ENCODE results near the gene KCNJ5.

KCNJ5 gene

DNA sequence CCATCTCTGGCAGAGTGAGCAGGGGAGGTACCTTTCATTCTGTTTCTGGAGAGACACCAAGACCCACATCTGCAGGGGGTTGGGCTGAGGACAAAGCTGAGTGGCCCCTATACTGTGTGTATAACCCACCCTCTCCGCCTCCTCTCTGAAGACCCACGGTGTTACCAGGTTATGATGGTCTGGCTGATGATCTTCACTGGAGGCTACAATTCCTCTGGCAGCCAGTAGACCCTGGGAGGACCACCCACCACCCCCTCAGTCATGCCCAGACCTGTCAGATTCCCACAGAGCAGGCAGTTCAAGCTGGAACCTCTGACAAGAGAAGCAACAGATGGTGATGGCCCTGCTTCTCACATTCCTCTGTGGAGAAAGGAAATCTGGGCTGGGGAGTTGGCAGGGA, 12.7 kb upstream of the KCNJ5 start:
- DNase-seq: no peak
- no peak overlapping the region for H2AK5ac ChIP-seq (ENCODE audit: low read length, severe bottlenecking)
- no peak overlapping the region for H3K18ac ChIP-seq (ENCODE audit: low read depth in 1 of 2, low read length in 2 of 2)
- no peak overlapping the region for H2BK120ac ChIP-seq (ENCODE audit: low read depth, low read length)
- H3K79me1 ChIP-seq (replicated peaks; ENCODE audit: low read length, poor library complexity, severe bottlenecking): no peaks in the 10 kb centered on the region
- H2BK12ac ChIP-seq (ENCODE audit: low read length in 2 of 2): no peak overlapping the region
- H3K36me3 ChIP-seq (ENCODE audit: control insufficient read depth in 1 of 2, insufficient read depth in 2 of 2, low read depth in 1 of 2, low read length in 2 of 2): no peaks in the 10 kb centered on the region
- WGBS: 83% methylated on average over 2 of the region's 2 CpGs
- H3K4ac ChIP-seq (ENCODE audit: low read depth in 1 of 2, low read length in 2 of 2): no peak overlapping the region
- no peak overlapping the region for H3K23ac ChIP-seq (ENCODE audit: low read length in 2 of 2)
- no peaks in the 10 kb centered on the region for H3K4me1 ChIP-seq (ENCODE audit: control insufficient read depth, insufficient read depth, low read depth, low read length)
- no peak overlapping the region for H2AFZ ChIP-seq (ENCODE audit: low read depth, low read length)
- no peak overlapping the region for H3K4me2 ChIP-seq (ENCODE audit: low read length, poor library complexity, severe bottlenecking)
- peaks cover 64 to 79% of the 10 kb centered on the region in 2 experiments for H3K27me3 ChIP-seq (ENCODE audit: control insufficient read depth in 1 of 2, insufficient read depth in 1 of 2, low read length in 2 of 2)
- H3K9me3 ChIP-seq (ENCODE audit: control insufficient read depth, low read length): no peaks in the 10 kb centered on the region
- no peak overlapping the region for H2BK5ac ChIP-seq (ENCODE audit: low read depth, low read length, poor library complexity, severe bottlenecking)
- H4K8ac ChIP-seq (ENCODE audit: low read length): no peak overlapping the region
- H3K4me3 ChIP-seq (ENCODE audit: insufficient read depth in 1 of 2, low read depth in 1 of 2, low read length in 2 of 2): no peak overlapping the region
- H2BK15ac ChIP-seq (ENCODE audit: low read depth, poor library complexity, severe bottlenecking): no peak overlapping the region
- H3K27ac ChIP-seq (ENCODE audit: low read length, poor library complexity, severe bottlenecking): no peak overlapping the region
- no peak overlapping the region for H4K91ac ChIP-seq (ENCODE audit: low read length)
- H3K14ac ChIP-seq (ENCODE audit: low read length in 2 of 2): no peak overlapping the region
- H3K9ac ChIP-seq (ENCODE audit: low read length): no peak overlapping the region

DNA sequence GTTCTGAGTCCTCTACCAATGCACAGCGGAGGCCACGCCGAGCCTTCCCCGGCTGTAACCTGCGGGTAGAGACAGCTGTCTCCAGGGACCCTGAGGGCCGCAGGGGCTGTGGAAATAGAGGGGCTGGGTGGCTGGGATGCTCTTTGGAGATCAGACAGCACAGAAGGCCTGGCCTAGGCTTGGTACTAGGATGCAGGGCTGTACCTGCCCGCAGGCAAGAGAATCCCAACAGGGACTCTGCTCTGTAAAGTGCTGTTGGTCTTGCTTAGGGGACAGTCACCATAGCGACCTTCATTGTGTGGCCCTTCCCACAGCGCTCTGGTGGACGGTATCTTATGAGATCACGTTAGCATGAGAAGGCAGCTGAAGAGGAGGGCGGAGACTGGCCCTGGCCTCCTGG, 11.3 kb upstream of the KCNJ5 start:
- Histone ChIP-seq H2BK12ac (ENCODE audit: low read length in 2 of 2) (no peak overlapping the region), H4K91ac (ENCODE audit: low read length) (no peak overlapping the region), H3K27ac (ENCODE audit: low read length, poor library complexity, severe bottlenecking) (no peak overlapping the region), H3K4me1 (ENCODE audit: control insufficient read depth, insufficient read depth, low read depth, low read length) (no peaks in the 10 kb centered on the region), H2AK5ac (ENCODE audit: low read length, severe bottlenecking) (no peak overlapping the region), H3K23ac (ENCODE audit: low read length in 2 of 2) (no peak overlapping the region), H2BK15ac (ENCODE audit: low read depth, poor library complexity, severe bottlenecking) (no peak overlapping the region), H3K4me2 (ENCODE audit: low read length, poor library complexity, severe bottlenecking) (no peak overlapping the region), H3K14ac (ENCODE audit: low read length in 2 of 2) (no peak overlapping the region), H3K4me3 (ENCODE audit: insufficient read depth in 1 of 2, low read depth in 1 of 2, low read length in 2 of 2) (no peak overlapping the region), H3K27me3 (ENCODE audit: control insufficient read depth in 1 of 2, insufficient read depth in 1 of 2, low read length in 2 of 2) (peaks cover 71 to 75% of the 10 kb centered on the region in 2 experiments), H3K36me3 (ENCODE audit: control insufficient read depth in 1 of 2, insufficient read depth in 2 of 2, low read depth in 1 of 2, low read length in 2 of 2) (no peaks in the 10 kb centered on the region), H3K4ac (ENCODE audit: low read depth in 1 of 2, low read length in 2 of 2) (no peak overlapping the region), H3K9me3 (ENCODE audit: control insufficient read depth, low read length) (no peaks in the 10 kb centered on the region), H4K8ac (ENCODE audit: low read length) (no peak overlapping the region), H2BK120ac (ENCODE audit: low read depth, low read length) (no peak overlapping the region), H2AFZ (ENCODE audit: low read depth, low read length) (no peak overlapping the region), H3K18ac (ENCODE audit: low read depth in 1 of 2, low read length in 2 of 2) (no peak overlapping the region), H2BK5ac (ENCODE audit: low read depth, low read length, poor library complexity, severe bottlenecking) (no peak overlapping the region), H3K79me1 (replicated peaks; ENCODE audit: low read length, poor library complexity, severe bottlenecking) (no peaks in the 10 kb centered on the region), H3K9ac (ENCODE audit: low read length) (no peak overlapping the region)
- no peak for DNase-seq
- 86% methylated on average over 12 of the region's 12 CpGs for WGBS

DNA sequence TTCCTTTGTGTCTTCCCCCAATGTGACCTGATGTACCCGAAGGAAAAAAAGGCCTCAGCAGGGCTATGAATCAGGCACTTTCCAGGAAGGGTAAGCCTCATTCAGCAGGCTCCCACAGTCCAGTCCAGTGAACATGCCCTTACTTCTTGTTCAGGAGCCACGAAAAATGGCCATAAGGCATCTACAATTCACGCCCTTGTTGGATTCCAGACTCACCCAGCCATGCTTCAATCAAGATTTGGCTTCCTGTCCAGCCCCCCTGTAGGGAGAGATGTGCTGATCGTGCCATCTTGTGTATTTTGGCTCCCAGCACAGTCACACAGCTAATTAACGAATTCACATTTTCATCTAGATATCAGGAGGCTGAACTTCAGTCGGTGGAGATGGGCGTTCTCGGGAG, 9.9 kb upstream of the KCNJ5 start:
- H2BK12ac ChIP-seq (ENCODE audit: low read length in 2 of 2): no peak overlapping the region
- H2BK5ac ChIP-seq (ENCODE audit: low read depth, low read length, poor library complexity, severe bottlenecking): no peak overlapping the region
- no peaks in the 10 kb centered on the region for H3K36me3 ChIP-seq (ENCODE audit: control insufficient read depth in 1 of 2, insufficient read depth in 2 of 2, low read depth in 1 of 2, low read length in 2 of 2)
- peaks cover 75 to 76% of the 10 kb centered on the region in 2 experiments for H3K27me3 ChIP-seq (ENCODE audit: control insufficient read depth in 1 of 2, insufficient read depth in 1 of 2, low read length in 2 of 2)
- H4K8ac ChIP-seq (ENCODE audit: low read length): no peak overlapping the region
- H2BK15ac ChIP-seq (ENCODE audit: low read depth, poor library complexity, severe bottlenecking): no peak overlapping the region
- H3K18ac ChIP-seq (ENCODE audit: low read depth in 1 of 2, low read length in 2 of 2): no peak overlapping the region
- no peak overlapping the region for H3K4me3 ChIP-seq (ENCODE audit: insufficient read depth in 1 of 2, low read depth in 1 of 2, low read length in 2 of 2)
- no peaks in the 10 kb centered on the region for H3K79me1 ChIP-seq (replicated peaks; ENCODE audit: low read length, poor library complexity, severe bottlenecking)
- H3K23ac ChIP-seq (ENCODE audit: low read length in 2 of 2): no peak overlapping the region
- no peak overlapping the region for H3K27ac ChIP-seq (ENCODE audit: low read length, poor library complexity, severe bottlenecking)
- H3K4ac ChIP-seq (ENCODE audit: low read depth in 1 of 2, low read length in 2 of 2): no peak overlapping the region
- WGBS: 89% methylated on average over 8 of the region's 8 CpGs
- H2AK5ac ChIP-seq (ENCODE audit: low read length, severe bottlenecking): no peak overlapping the region
- H2AFZ ChIP-seq (ENCODE audit: low read depth, low read length): no peak overlapping the region
- no peak overlapping the region for H4K91ac ChIP-seq (ENCODE audit: low read length)
- H2BK120ac ChIP-seq (ENCODE audit: low read depth, low read length): no peak overlapping the region
- no peak overlapping the region for H3K9ac ChIP-seq (ENCODE audit: low read length)
- H3K4me1 ChIP-seq (ENCODE audit: control insufficient read depth, insufficient read depth, low read depth, low read length): no peaks in the 10 kb centered on the region
- no peak overlapping the region for H3K4me2 ChIP-seq (ENCODE audit: low read length, poor library complexity, severe bottlenecking)
- H3K9me3 ChIP-seq (ENCODE audit: control insufficient read depth, low read length): no peaks in the 10 kb centered on the region
- H3K14ac ChIP-seq (ENCODE audit: low read length in 2 of 2): no peak overlapping the region
- no peak for DNase-seq

DNA sequence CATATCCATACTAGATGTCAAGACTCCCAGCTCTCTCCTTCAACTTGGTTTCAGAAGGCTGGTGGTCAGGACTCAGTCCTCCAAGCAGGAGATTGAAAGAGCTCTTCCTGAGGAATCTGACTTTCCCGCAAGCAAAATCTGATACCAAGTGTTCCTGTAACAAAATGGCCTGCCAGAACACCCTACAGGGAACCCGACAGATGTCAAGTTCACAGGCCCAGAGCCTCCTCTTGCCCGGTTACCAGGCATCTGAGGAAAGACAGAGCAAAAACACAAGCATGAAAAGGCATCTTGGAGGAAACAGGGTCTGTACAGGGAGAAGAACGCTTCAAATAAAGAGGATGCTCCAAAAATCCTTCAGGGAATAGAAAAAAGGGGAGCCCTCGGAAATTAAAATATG, 8.7 kb upstream of the KCNJ5 start:
- Histone ChIP-seq H3K27me3 (ENCODE audit: control insufficient read depth in 1 of 2, insufficient read depth in 1 of 2, low read length in 2 of 2) (peaks cover 72 to 75% of the 10 kb centered on the region in 2 experiments), H3K14ac (ENCODE audit: low read length in 2 of 2) (no peak overlapping the region), H4K91ac (ENCODE audit: low read length) (no peak overlapping the region), H3K4ac (ENCODE audit: low read depth in 1 of 2, low read length in 2 of 2) (no peak overlapping the region), H3K9ac (ENCODE audit: low read length) (no peak overlapping the region), H3K4me2 (ENCODE audit: low read length, poor library complexity, severe bottlenecking) (no peak overlapping the region), H3K9me3 (ENCODE audit: control insufficient read depth, low read length) (no peaks in the 10 kb centered on the region), H2BK12ac (ENCODE audit: low read length in 2 of 2) (no peak overlapping the region), H2BK120ac (ENCODE audit: low read depth, low read length) (no peak overlapping the region), H3K18ac (ENCODE audit: low read depth in 1 of 2, low read length in 2 of 2) (no peak overlapping the region), H4K8ac (ENCODE audit: low read length) (no peak overlapping the region), H2BK15ac (ENCODE audit: low read depth, poor library complexity, severe bottlenecking) (no peak overlapping the region), H2AFZ (ENCODE audit: low read depth, low read length) (no peak overlapping the region), H3K4me3 (ENCODE audit: insufficient read depth in 1 of 2, low read depth in 1 of 2, low read length in 2 of 2) (no peak overlapping the region), H2AK5ac (ENCODE audit: low read length, severe bottlenecking) (no peak overlapping the region), H2BK5ac (ENCODE audit: low read depth, low read length, poor library complexity, severe bottlenecking) (no peak overlapping the region), H3K36me3 (ENCODE audit: control insufficient read depth in 1 of 2, insufficient read depth in 2 of 2, low read depth in 1 of 2, low read length in 2 of 2) (no peaks in the 10 kb centered on the region), H3K23ac (ENCODE audit: low read length in 2 of 2) (no peak overlapping the region), H3K79me1 (replicated peaks; ENCODE audit: low read length, poor library complexity, severe bottlenecking) (no peaks in the 10 kb centered on the region), H3K4me1 (ENCODE audit: control insufficient read depth, insufficient read depth, low read depth, low read length) (no peaks in the 10 kb centered on the region), H3K27ac (ENCODE audit: low read length, poor library complexity, severe bottlenecking) (no peak overlapping the region)
- 53% methylated on average over 5 of the region's 5 CpGs for WGBS
- DNase-seq: no peak
